Transverse colon (tissue), 4 donors: ENCODE data around the gene OSBPL6.

Experiments
- CTCF ChIP-seq, 5 experiments: fragments of 200-600 bp in 3 of 5; fragments of 450-650 bp in 2 of 5; sonication (generic) in 3 of 5; IDR thresholded peaks; 1 replicate in 2 of 5; 2 replicates in 3 of 5; pipeline ENCODE4 v1.5.1; 2016 to 2017; ENCODE audit warnings: antibody characterized with exemption in 5 of 5, inconsistent platforms in 3 of 5, mild to moderate bottlenecking in 2 of 5, moderate library complexity in 1 of 5
- EP300 ChIP-seq: sonication (generic); formaldehyde crosslinking; IDR thresholded peaks from one replicate; pipeline ENCODE4 v1.6.1; 2017; ENCODE audit warnings: antibody characterized with exemption, low read depth
- POLR2A ChIP-seq: fragments of 450-650 bp; IDR thresholded peaks from one replicate; pipeline ENCODE4 v1.6.1; 2016; ENCODE audit warnings: antibody characterized with exemption, mild to moderate bottlenecking, moderate library complexity
- POLR2AphosphoS5 ChIP-seq, 3 donors: sonication (generic); formaldehyde crosslinking; IDR thresholded peaks; one replicate each; pipeline ENCODE4 v1.6.1; 2016; ENCODE audit warnings: antibody characterized with exemption in 3 of 3

GRCh38 chr2:178403671-178404306 lies 209.5 kb downstream of the OSBPL6 start:
- TF ChIP-seq CTCF (IDR thresholded peaks at IDR 0.05) (no peak), POLR2A (no peak), EP300 (no peak), POLR2AphosphoS5 (IDR thresholded peaks at IDR 0.05) (no peak)
